22Rv1 (cell line): ENCODE results near the gene MAST3.

Experiments used
- ZFX ChIP-seq: fragments of 450-650 bp; IDR thresholded peaks from 2 replicates; pipeline ENCODE4 v1.6.1; 2017; ENCODE audit warnings: antibody characterized with exemption, borderline replicate concordance
- TF ChIP-seq, protein P1 (sequence below): fragments of 450-650 bp; IDR thresholded peaks from 2 replicates; pipeline ENCODE4 v1.5.1; 2017; ENCODE audit warnings: mild to moderate bottlenecking

DNA sequence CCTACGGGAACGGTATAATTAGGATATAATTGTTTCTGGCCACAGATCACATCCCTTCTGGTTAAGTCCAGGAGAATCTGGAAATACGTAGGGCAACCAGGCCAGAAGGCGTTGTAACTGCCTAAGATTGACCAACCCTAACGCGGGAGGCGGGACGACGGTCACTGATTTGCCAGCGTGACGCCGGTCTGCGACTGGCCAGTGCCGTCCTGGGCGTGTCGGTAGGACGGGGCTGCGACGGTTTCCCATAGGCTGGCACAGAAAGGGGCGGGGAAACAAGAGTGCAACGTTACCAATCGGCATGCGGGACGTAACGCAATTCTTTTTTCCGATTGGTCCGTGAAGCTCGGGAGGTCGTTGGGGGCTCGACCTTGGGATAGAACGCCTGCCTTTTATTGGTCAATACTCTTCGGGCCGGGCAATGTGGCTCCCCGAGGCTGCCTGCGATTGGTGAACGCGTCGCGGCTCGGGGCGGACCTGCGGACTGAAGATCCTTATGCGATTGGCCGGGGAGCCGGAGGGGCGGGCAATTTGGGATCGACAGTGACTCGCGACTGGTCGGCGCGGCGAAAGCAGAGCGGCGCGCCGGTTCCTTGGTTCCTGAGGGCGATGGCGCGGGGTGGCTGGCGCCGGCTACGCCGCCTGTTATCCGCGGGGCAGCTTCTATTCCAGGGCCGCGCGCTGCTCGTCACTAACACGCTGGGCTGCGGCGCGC, 95.3 kb downstream of the MAST3 start, which contains the start of gene MPV17L2:
- TF ChIP-seq, protein P1, sequence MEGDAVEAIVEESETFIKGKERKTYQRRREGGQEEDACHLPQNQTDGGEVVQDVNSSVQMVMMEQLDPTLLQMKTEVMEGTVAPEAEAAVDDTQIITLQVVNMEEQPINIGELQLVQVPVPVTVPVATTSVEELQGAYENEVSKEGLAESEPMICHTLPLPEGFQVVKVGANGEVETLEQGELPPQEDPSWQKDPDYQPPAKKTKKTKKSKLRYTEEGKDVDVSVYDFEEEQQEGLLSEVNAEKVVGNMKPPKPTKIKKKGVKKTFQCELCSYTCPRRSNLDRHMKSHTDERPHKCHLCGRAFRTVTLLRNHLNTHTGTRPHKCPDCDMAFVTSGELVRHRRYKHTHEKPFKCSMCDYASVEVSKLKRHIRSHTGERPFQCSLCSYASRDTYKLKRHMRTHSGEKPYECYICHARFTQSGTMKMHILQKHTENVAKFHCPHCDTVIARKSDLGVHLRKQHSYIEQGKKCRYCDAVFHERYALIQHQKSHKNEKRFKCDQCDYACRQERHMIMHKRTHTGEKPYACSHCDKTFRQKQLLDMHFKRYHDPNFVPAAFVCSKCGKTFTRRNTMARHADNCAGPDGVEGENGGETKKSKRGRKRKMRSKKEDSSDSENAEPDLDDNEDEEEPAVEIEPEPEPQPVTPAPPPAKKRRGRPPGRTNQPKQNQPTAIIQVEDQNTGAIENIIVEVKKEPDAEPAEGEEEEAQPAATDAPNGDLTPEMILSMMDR = no peak
- TF ChIP-seq ZFX = no peak
